ENCODE results near the gene CCDC15.

GRCh38 chr11:125025968-125026367, 72.0 kb downstream of the CCDC15 start:
- TF ChIP-seq EZH2phosphoT487 (IDR thresholded peaks at IDR 0.05; ENCODE audit: low read length) (no peak), CTCF (IDR thresholded peaks at IDR 0.05; ENCODE audit: low read length) (no peak)
